ENCODE results near the gene R3HCC1L.
A peak's percentile ranks its signal among the peaks of the same experiment; 100 is the strongest.

Gene R3HCC1L

GRCh38 chr10:98235846-98236245, 101.4 kb downstream of the R3HCC1L start:
- no peak for DNase-seq (ENCODE audit: low spot score)

GRCh38 chr10:98236862-98237261, 102.4 kb downstream of the R3HCC1L start:
- DNase-seq (ENCODE audit: low spot score) = no peak

- DNase-seq (ENCODE audit: low spot score) = no peak
Measured at GRCh38 chr10:98238391-98238790, 103.9 kb downstream of the R3HCC1L start.

DNA sequence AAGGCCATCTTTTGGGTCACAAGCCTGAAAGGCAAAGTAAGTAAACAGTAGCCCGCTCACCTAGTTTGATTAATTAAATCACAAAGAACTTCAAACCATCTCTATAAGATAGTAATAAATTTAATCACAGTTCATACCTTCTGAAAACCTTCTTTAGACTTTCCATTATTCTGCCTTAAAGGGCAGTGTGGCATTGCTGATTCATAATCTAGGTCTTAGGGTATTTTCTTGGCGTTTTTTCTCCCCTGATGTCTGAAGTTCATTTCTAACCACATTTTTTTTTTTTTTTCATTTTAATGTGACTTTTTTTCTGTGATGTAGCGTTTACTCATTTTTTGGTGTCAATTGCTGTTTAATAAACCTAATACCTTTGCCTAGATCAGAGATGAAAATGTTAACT, 106.1 kb downstream of the R3HCC1L start:
- no peak for DNase-seq (ENCODE audit: low spot score)

GRCh38 chr10:98242823-98243222, 108.4 kb downstream of the R3HCC1L start:
- DNase-seq (ENCODE audit: low spot score) = peak; percentile 52

GRCh38 chr10:98244141-98244540, 109.7 kb downstream of the R3HCC1L start:
- DNase-seq (ENCODE audit: low spot score) = no peak

GRCh38 chr10:98244586-98244985, 110.1 kb downstream of the R3HCC1L start:
- no peak for DNase-seq (ENCODE audit: low spot score)

DNA sequence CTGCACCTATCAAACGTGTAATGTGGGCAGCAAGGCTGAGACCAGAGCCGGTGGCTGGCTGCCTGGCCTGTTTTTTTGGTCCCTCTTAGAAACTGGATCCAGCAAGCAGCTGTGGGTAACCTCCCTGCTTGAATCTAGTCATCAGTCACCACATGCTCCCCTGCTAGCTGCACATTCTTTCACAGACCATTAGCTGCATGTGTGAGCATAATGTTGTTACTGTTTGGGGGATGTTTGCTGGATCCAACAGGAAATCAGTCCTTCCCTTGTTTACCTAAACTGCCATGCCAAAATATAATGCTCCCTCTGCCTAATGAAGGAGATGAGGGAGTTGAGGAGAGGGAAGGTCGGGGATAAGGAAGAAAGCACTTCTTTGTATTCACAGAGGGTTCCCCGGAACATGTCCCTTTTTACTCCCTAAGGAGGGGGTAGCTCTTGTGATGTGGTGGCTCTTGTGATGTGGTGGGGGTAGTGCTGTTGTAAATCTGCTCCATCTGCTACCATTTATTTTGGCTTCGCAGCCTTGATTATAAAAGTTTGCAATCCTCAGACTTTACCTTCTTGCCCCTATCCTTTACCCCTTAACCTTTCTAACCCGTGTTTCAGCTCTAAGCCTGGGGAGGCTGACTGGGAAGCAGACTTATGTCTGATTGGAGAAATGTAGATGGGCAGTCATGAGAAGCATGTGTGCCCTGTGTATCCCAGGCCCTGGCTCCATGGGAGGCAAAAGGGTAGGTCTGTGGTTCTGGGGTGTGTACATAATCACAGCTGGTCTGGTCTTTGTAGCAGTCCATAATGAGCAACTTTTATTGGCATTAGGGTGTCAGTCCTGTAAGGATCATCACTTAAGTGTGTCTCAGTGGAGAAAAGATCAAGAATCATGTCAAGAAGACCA, 112.7 kb downstream of the R3HCC1L start:
- peak; percentile 54 for DNase-seq (ENCODE audit: low spot score)

- no peak for DNase-seq (ENCODE audit: low spot score)
Measured at GRCh38 chr10:98248018-98248417, 113.6 kb downstream of the R3HCC1L start.

DNA sequence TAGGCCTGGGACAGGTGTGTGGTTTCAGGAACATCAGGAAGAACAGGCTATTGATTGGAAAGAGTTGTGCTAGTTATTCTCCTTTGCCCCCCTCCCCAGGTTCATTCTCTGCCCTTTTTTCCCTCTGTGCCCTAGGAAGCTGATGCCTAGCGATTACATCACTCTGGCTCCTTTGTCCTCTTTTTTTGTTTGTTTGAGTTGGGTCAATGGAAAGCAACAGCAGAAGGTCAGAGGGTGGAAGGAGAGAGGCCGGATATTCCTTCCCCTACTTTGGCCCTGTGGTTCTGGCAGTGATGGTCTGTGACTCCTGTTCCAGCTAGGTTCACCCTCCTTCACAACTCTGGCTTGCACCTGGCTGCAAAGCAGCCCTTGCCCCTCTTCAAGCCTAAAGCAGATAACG, 114.7 kb downstream of the R3HCC1L start:
- DNase-seq (ENCODE audit: low spot score) = no peak

GRCh38 chr10:98251399-98251798, 116.9 kb downstream of the R3HCC1L start:
- DNase-seq (ENCODE audit: low spot score) = no peak

GRCh38 chr10:98252464-98252863, 118.0 kb downstream of the R3HCC1L start:
- DNase-seq (ENCODE audit: low spot score) = no peak

DNA sequence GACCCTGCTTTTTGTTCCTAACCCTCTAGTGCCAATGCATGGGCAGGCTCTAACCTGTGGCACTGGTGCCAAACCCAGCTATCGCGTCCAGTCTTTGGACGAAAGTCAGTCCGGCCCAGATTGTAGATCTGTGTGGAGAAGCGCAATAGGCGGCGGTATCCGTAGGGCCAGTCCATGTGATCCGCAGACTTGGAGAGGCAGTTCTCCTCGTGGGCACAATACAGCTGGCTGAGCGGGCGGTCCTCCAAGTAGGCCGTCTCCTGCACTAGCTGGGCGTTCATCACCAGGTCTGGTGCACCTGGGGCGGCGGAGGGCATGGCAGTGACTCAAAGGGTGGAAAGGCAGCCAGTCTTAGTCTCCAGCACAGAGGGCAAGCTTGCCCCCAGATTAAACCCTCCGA, 119.0 kb downstream of the R3HCC1L start:
- DNase-seq (ENCODE audit: low spot score) = no peak

DNA sequence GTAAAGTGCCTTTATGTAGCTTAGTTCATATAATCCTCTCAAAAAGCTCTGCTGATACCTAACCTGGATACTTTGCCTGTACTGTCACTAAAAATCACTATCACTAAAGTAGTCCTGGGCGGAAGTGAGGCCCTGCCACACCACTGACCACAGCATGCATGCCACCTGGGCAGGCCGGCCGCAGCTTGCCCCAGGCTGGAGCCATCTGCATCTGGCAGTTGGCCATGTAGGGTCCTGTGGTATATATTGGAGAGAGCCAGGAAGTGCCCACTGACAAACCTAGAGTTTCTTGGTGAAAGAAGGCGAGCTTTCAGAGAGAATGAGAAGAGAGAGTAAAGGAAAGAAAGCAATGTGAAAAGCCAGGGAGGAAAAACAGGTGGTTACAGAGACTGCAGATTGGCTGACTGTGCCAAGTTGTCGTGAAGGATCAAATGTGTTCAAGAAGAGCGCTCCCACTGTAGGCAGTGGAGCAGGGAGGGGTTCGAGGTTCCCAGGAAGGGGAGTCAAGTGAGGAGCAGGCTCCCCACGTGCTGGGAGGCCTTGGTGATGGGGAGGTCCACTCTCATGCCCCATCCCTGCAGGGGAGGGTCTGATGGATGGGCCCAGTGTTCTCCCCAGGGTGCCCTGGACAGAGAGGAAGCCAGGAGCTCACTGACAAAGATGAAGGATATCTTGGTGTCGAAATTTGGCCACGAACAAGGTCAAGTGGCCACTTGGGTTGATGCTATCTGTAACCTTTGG, 119.9 kb downstream of the R3HCC1L start:
- no peak for DNase-seq (ENCODE audit: low spot score)

GRCh38 chr10:98255146-98255877, 120.9 kb downstream of the R3HCC1L start:
- no peak for DNase-seq (ENCODE audit: low spot score)

DNA sequence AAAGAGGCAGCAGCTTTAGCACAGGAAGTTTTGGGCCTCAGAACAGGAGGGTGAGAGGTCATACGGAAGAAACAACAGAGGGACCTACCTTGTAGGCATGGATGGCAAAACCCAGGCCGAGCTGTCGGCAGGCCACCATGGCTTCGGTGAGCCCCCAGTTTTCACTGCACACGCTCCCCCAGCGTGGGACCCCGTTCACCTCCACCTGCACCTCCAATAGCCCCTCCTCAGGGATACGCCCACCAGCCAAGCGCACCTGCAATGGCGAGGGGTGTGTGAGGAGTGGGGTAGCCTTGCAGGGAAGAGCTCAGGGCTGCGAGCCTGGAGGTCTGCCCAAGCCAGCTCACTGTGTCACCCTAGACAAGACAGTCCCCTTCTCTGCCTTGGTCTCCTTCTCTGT, 122.2 kb downstream of the R3HCC1L start:
- no peak for DNase-seq (ENCODE audit: low spot score)

GRCh38 chr10:98257198-98257597, 122.7 kb downstream of the R3HCC1L start:
- no peak for DNase-seq (ENCODE audit: low spot score)

GRCh38 chr10:98257961-98258360, 123.5 kb downstream of the R3HCC1L start:
- no peak for DNase-seq (ENCODE audit: low spot score)

DNA sequence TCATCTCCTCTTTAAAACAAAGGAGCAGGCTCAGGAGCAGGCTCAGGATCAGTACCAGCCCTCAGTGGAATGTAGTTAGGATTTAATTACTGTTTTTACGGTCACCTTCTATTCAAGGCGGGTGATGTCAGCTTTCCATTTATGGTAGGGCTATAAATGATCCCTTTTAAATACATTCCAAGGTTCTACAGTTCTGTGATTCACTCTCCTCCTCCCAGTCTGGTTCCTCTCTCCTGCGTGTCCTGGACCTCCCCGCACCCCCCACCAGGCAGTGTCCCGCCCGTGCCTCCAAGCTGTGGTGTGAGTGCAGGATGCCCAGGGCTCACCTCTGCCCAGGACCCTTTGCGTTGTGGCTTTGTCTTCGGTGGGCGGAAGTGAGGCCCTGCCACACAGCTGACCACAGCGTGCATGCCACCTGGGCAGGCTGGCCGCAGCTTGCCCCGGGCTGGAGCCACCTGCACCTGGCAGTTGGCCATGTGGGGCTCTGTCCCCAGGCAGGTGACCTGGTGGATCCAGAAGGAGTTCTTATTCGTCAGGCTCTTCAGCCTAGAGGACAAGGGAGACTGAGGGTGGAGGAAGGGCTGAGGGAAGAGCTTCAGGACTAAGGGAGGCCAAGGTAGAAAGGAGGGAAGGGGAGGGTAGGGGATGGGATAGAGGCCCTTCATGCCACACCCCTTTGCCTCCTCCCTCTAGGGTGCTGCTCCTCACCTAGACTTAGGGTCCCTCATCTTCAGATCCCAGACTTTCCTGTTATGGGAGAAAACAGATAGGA, 124.4 kb downstream of the R3HCC1L start:
- DNase-seq (ENCODE audit: low spot score) = no peak

DNA sequence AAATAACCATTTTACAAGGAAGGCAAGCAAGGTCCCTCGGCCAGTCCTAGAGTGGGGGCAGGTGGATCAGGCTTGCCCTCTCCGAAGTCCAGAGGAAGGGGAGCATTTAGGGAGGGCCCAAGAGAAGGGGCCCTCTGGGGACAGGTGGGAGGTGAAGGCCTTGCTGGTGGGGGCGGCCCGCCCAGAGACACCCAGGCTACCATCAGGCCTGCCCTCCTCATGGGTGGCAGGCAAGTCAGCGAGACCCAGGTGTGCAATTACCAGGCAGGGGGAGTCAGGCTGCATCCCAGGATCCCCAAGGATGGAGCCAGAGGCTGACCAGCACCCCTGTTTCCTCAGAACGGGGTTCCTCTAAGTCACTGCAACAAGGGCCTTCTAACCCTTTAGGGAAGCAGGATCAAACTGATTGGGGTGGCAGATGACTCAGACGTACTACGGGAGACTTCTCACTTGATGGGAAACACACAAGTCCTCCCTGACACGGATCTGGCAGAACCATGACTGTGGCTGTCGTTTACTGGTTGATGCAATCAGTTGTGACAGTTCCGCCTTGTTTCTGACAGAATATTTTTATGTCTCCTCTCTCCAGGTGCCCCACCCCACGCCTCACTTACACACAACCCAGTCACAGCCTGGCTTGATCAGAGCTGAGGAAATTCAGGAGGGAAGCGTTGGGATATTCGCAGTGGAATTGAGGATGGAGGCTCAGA, 125.3 kb downstream of the R3HCC1L start:
- DNase-seq (ENCODE audit: low spot score) = no peak

GRCh38 chr10:98260350-98260749, 125.9 kb downstream of the R3HCC1L start:
- DNase-seq (ENCODE audit: low spot score) = no peak
